WI38 (cell line): ENCODE data around the gene THEM5.

Experiments used
- H3K4me3 ChIP-seq: 2 replicates; pipeline ENCODE4 v1.5.1; 2011; ENCODE audit warnings: low read depth, mild to moderate bottlenecking, control low read depth, low read length
- CTCF ChIP-seq: IDR thresholded peaks from 2 replicates; pipeline ENCODE4 v1.5.1; 2012; ENCODE audit warnings: low read depth, mild to moderate bottlenecking, control low read depth, low read length

THEM5 gene

GRCh38 chr1:151846686-151847237 is 6.8 kb downstream of the THEM5 start:
- TF ChIP-seq CTCF, result no peak

DNA sequence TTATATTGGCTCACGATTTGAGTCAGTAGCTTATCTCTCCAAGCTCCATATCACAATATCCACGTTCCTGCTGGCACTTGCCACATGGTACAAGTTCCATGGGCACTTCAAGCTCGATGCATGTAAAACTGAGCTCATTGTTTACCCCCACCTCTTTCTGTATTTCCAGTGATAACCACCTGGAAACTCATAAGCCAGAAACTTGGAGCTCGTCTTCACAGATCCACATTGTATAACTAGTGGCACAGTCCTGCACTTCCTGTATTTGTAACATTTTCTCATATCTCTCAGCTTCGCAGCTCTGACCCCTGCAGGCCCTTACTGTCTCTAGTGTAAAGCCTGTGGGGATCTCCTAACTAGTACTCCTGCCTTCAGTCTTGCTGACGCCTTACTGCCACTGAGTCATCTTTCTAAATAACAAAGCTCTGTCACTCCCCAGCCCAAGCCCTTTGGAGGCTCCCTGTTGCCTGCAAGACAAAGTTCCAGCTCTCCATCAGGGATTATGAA is 7.4 kb downstream of the THEM5 start:
- no peak overlapping the region for H3K4me3 ChIP-seq
- no peak for TF ChIP-seq CTCF

More at GRCh38 chr1:151846686-151847237, 6.8 kb downstream of the THEM5 start:
- no peak overlapping the region for H3K4me3 ChIP-seq

- no peak for TF ChIP-seq CTCF
- no peak overlapping the region for H3K4me3 ChIP-seq
These were observed 10.1 kb downstream of the THEM5 start for GRCh38 chr1:151843398-151843797.

- TF ChIP-seq CTCF, result no peak
- no peak overlapping the region for H3K4me3 ChIP-seq
These were observed 12.4 kb downstream of the THEM5 start for GRCh38 chr1:151841141-151841540.

DNA sequence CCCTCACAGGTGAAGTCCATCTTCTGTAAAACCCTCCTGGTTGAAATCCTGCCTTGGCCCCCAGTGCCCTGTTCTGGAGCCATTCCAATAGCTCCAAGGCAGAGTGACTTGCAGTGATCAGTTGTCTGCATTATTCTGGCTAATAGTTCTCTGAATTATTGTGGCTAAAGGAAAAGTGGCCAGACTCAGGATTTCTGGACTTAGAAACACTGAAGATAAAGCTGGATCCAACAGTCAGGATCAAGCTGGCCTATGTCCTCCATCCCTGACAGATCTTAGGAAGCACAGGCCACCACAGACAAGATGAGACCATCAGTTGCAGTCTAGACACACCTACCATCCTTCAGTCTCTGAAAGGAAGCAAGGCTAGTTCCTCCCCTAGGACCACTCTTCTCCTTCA is 13.1 kb downstream of the THEM5 start:
- no peak overlapping the region for H3K4me3 ChIP-seq
- TF ChIP-seq CTCF, result no peak

GRCh38 chr1:151839457-151840403 is 13.8 kb downstream of the THEM5 start, which contains the start of gene C2CD4D:
C2CD4D (minus strand) TSS chr1:151839820; CDS start chr1:151838989, 831 bp downstream.
- TF ChIP-seq CTCF, result no peak
- H3K4me3 ChIP-seq, result no peak within 1 kb of the TSS

GRCh38 chr1:151839082-151839412 is 14.5 kb downstream of the THEM5 start:
- no peak for TF ChIP-seq CTCF
- H3K4me3 ChIP-seq, result no peak overlapping the region
